Activated B cell treated with CpG ODN at 0.5 μM for 24 hours (primary cell): ENCODE measurements around the gene ACOT9. TPM values are rescaled to one million over a fixed set of nuclear protein-coding genes. Genes with fewer than 3 reads are reported as not detected.
"Not testable (repeated sequence)": the region's sequence is repeated elsewhere in the genome, so short reads cannot be mapped to it uniquely, and the experiment has no call there.

ENCODE experiments used
- ATAC-seq: fragments of 200-7000 bp; cut with Tn5 transposase; one replicate; pipeline ENCODE4 v1.10.0; 2021; ENCODE audit warnings: low read depth, mild to moderate bottlenecking, moderate library complexity
- CTCF ChIA-PET: fragments of 350-600 bp; sonication (Branson Sonifier 250); formaldehyde crosslinking; loops from one replicate; lab custom pipeline; 2021; ENCODE audit warnings: antibody characterized with exemption; lab: Charles Lee
- POLR2A ChIA-PET: fragments of 350-600 bp; sonication (Branson Sonifier 250); formaldehyde crosslinking; loops from one replicate; lab custom pipeline; 2021; ENCODE audit warnings: antibody characterized with exemption; lab: Charles Lee
- DNase-seq: peaks from one replicate; pipeline ENCODE4 v3.0.0; 2022
- H3K27ac Mint-ChIP-seq: one replicate; pipeline ENCODE4 v1.8.0; 2020; ENCODE audit warnings: mixed read lengths
- H3K27me3 Mint-ChIP-seq: one replicate; pipeline ENCODE4 v1.8.0; 2021; ENCODE audit warnings: mixed read lengths
- H3K36me3 Mint-ChIP-seq: one replicate; pipeline ENCODE4 v1.8.0; 2021; ENCODE audit warnings: low read depth, mixed read lengths
- H3K4me1 Mint-ChIP-seq: one replicate; pipeline ENCODE4 v1.8.0; 2021; ENCODE audit warnings: mixed read lengths
- H3K4me3 Mint-ChIP-seq: one replicate; pipeline ENCODE4 v1.8.0; 2020; ENCODE audit warnings: mild to moderate bottlenecking, mixed read lengths
- H3K9me3 Mint-ChIP-seq: one replicate; pipeline ENCODE4 v1.8.0; 2020; ENCODE audit warnings: mixed read lengths
- intact Hi-C: fragments of 100-400 bp; cut with micrococcal nuclease; formaldehyde crosslinking; loops from one replicate; pipeline ENCODE4 v1.15.1; 2024
- total RNA-seq: library from RNA; stranded (reverse); gene quantifications from 2 replicates; pipeline ENCODE4 v1.2.3, GENCODE V29; 2022
- TF ChIP-seq, protein P1 (sequence below): fragments of 200-600 bp; IDR thresholded peaks from one replicate; pipeline ENCODE4 v1.8.0; 2022; ENCODE audit warnings: antibody characterized with exemption, mild to moderate bottlenecking

Gene ACOT9
- total RNA-seq, 1 donor from 2014 or later = 49.4 TPM

DNA sequence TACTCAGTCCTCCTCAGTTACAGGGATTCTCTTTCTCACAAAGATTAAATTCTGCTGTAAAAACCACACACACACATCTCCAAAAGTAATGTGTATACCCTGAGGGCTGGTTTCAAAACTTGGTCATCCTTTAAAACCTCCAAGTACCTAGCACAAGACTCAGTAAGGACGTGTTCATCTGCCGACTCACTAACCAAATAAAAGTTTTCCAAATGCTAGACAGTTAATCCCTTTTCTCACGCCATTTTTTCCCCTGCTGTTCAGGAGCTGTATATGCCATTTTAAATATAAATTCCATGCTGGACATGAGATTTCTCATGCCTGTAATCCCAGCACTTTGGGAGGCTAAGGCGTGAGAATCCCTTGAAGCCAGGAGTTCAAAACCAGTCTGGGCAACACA, 35.9 kb upstream of the ACOT9 start:
- no peaks in the 10 kb centered on the region for H3K9me3 Mint-ChIP-seq
- no peaks in the 10 kb centered on the region for H3K27me3 Mint-ChIP-seq
- H3K27ac Mint-ChIP-seq = no peak overlapping the region
- ATAC-seq (no peak), DNase-seq (no peak)
- TF ChIP-seq, protein P1, sequence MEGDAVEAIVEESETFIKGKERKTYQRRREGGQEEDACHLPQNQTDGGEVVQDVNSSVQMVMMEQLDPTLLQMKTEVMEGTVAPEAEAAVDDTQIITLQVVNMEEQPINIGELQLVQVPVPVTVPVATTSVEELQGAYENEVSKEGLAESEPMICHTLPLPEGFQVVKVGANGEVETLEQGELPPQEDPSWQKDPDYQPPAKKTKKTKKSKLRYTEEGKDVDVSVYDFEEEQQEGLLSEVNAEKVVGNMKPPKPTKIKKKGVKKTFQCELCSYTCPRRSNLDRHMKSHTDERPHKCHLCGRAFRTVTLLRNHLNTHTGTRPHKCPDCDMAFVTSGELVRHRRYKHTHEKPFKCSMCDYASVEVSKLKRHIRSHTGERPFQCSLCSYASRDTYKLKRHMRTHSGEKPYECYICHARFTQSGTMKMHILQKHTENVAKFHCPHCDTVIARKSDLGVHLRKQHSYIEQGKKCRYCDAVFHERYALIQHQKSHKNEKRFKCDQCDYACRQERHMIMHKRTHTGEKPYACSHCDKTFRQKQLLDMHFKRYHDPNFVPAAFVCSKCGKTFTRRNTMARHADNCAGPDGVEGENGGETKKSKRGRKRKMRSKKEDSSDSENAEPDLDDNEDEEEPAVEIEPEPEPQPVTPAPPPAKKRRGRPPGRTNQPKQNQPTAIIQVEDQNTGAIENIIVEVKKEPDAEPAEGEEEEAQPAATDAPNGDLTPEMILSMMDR = no peak
- intact Hi-C loops = no loop called here
- H3K36me3 Mint-ChIP-seq = peaks cover 8% of the 10 kb centered on the region
- peaks cover 31% of the 10 kb centered on the region for H3K4me1 Mint-ChIP-seq
- ChIA-PET POLR2A (no interaction called here), CTCF (no interaction called here)
- H3K4me3 Mint-ChIP-seq = no peak overlapping the region

GRCh38 chrX:23776363-23776762, 33.3 kb upstream of the ACOT9 start:
- DNase-seq = no peak
- H3K4me1 Mint-ChIP-seq = peaks cover 29% of the 10 kb centered on the region
- TF ChIP-seq, protein P1 = no peak
- intact Hi-C loops = no loop called here
- ChIA-PET POLR2A (interaction anchor here (1.4 kb wide), 1 partner anchor 278 kb away, joined by 6 read pairs; the partner anchor contains the start of gene EIF2S3), CTCF (no interaction called here)
- no peak overlapping the region for H3K27ac Mint-ChIP-seq
- H3K9me3 Mint-ChIP-seq = no peaks in the 10 kb centered on the region
- no peaks in the 10 kb centered on the region for H3K27me3 Mint-ChIP-seq
- ATAC-seq = no peak
- H3K36me3 Mint-ChIP-seq = no peaks in the 10 kb centered on the region
- H3K4me3 Mint-ChIP-seq = no peak overlapping the region

GRCh38 chrX:23773601-23774175, 30.6 kb upstream of the ACOT9 start:
- ATAC-seq (peak; percentile 88), DNase-seq (no peak)
- intact Hi-C loops = loop anchor here (1.0 to 2.0 kb wide), 4 partner anchors 8 to 107 kb away; partner anchors contain the start of genes ACOT9 and PRDX4
- TF ChIP-seq, protein P1 = no peak
- ChIA-PET POLR2A (interaction anchor here (0.5 to 3.4 kb wide), 6 partner anchors 10 to 281 kb away, joined by 3 to 36 read pairs (median 4); partner anchors contain the start of genes ACOT9, EIF2S3 and SAT1), CTCF (no interaction called here)
- Mint-ChIP-seq H3K36me3 (no peaks in the 10 kb centered on the region), H3K4me3 (peak overlapping the region; percentile 75), H3K9me3 (no peaks in the 10 kb centered on the region), H3K27ac (peak overlapping the region; percentile 96), H3K4me1 (peaks cover 21% of the 10 kb centered on the region), H3K27me3 (no peaks in the 10 kb centered on the region)

DNA sequence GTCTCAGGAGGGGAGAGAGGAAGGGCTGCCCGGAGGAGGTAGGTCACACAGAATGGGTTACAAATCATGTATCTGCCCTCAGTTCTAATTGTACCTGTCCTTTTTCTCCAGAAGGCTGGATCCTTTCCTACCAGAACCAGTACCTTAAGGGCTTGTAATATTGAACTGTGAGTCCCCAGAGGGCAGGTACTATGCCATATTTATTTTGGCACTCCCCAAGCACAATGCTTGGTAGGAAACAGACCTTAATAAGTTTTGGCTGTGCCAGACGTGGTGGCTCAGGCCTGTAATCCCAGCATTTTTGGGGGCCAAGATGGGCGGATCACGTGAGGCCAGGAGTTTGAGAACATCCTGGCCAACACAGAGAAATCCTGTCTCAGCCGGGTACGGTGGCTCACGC, 28.0 kb upstream of the ACOT9 start:
- POLR2A ChIA-PET = interaction anchor here (0.9 kb wide), 1 partner anchor 13 kb away, joined by 7 read pairs; the partner anchor contains the start of gene SAT1
- H3K9me3 Mint-ChIP-seq, H3K36me3 Mint-ChIP-seq, H3K4me3 Mint-ChIP-seq, H3K27ac Mint-ChIP-seq, ATAC-seq, intact Hi-C loops, DNase-seq, H3K27me3 Mint-ChIP-seq: not testable (repeated sequence)
- peaks cover 18% of the 10 kb centered on the region for H3K4me1 Mint-ChIP-seq
- CTCF ChIA-PET = interaction anchor here (0.6 kb wide), 1 partner anchor 91 kb away, joined by 3 read pairs; no protein-coding TSS in a partner anchor

GRCh38 chrX:23770142-23770541, 27.1 kb upstream of the ACOT9 start:
- ChIA-PET CTCF (interaction anchor here (0.6 kb wide), 1 partner anchor 90 kb away, joined by 3 read pairs; no protein-coding TSS in a partner anchor), POLR2A (interaction anchor here (1.1 kb wide), 1 partner anchor 13 kb away, joined by 6 read pairs; the partner anchor contains the start of gene SAT1)
- Mint-ChIP-seq H3K9me3 (no peaks in the 10 kb centered on the region), H3K27me3 (no peaks in the 10 kb centered on the region), H3K27ac (no peak overlapping the region), H3K4me1 (peaks cover 18% of the 10 kb centered on the region), H3K4me3 (no peak overlapping the region), H3K36me3 (no peaks in the 10 kb centered on the region)
- intact Hi-C loops = no loop called here
- TF ChIP-seq, protein P1 = no peak
- no peak for ATAC-seq
- no peak for DNase-seq
